Right atrium auricular region (tissue), 2 donors: Measurements from ENCODE around the gene GRXCR2. TPM values are rescaled to one million over a fixed set of nuclear protein-coding genes. Genes with fewer than 3 reads are reported as not detected.

Experiments
- DNase-seq: peaks from one replicate; pipeline ENCODE4 v3.0.0-alpha.2; 2019; ENCODE audit warnings: low spot score
- H3K27ac ChIP-seq, 2 donors: fragments of 200-600 bp; sonication (generic); 1 replicate in 1 of 2; 2 replicates in 1 of 2; pipeline ENCODE4 v1.5.1; 2016 to 2019
- H3K27me3 ChIP-seq, 2 donors: fragments of 200-600 bp; sonication (generic); one replicate each; pipeline versions ENCODE4 v1.5.1 to v1.6.0; 2017 to 2019
- H3K36me3 ChIP-seq: fragments of 200-600 bp; sonication (generic); one replicate; pipeline ENCODE4 v1.5.1; 2016
- H3K4me1 ChIP-seq, 2 donors: fragments of 200-600 bp; sonication (generic); one replicate each; pipeline versions ENCODE4 v1.5.1 to v1.6.0; 2017 to 2019
- H3K4me3 ChIP-seq, 2 donors: fragments of 200-600 bp; sonication (generic); 1 replicate in 1 of 2; 2 replicates in 1 of 2; pipeline ENCODE4 v1.5.1; 2017 to 2019; ENCODE audit warnings: mild to moderate bottlenecking in 1 of 2, moderate library complexity in 1 of 2
- H3K9me3 ChIP-seq, 2 donors: fragments of 200-600 bp; sonication (generic); one replicate each; pipeline ENCODE4 v1.5.1; 2019
- total RNA-seq, 2 donors: library from RNA; depleted of rRNA; stranded (reverse); fragments of >200 nt; gene quantifications; one replicate each; pipeline ENCODE4 v1.1.0, GENCODE V29; 2016
- TF ChIP-seq, protein P1 (sequence below), 2 donors: fragments of 200-600 bp; sonication (generic); IDR thresholded peaks; one replicate each; pipeline ENCODE4 v1.5.1; 2019; ENCODE audit warnings: antibody characterized with exemption in 2 of 2

GRXCR2 gene
- total RNA-seq, 2 donors from 2014 or later = 0.24 to 1.0 TPM

GRCh38 chr5:145826895-145827674 lies 45.7 kb downstream of the GRXCR2 start:
- DNase-seq = no peak
- H3K9me3 ChIP-seq = no peaks in the 10 kb centered on the region
- TF ChIP-seq, protein P1, sequence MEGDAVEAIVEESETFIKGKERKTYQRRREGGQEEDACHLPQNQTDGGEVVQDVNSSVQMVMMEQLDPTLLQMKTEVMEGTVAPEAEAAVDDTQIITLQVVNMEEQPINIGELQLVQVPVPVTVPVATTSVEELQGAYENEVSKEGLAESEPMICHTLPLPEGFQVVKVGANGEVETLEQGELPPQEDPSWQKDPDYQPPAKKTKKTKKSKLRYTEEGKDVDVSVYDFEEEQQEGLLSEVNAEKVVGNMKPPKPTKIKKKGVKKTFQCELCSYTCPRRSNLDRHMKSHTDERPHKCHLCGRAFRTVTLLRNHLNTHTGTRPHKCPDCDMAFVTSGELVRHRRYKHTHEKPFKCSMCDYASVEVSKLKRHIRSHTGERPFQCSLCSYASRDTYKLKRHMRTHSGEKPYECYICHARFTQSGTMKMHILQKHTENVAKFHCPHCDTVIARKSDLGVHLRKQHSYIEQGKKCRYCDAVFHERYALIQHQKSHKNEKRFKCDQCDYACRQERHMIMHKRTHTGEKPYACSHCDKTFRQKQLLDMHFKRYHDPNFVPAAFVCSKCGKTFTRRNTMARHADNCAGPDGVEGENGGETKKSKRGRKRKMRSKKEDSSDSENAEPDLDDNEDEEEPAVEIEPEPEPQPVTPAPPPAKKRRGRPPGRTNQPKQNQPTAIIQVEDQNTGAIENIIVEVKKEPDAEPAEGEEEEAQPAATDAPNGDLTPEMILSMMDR (IDR thresholded peaks at IDR 0.05) = no peak
- H3K36me3 ChIP-seq = no peaks in the 10 kb centered on the region
- H3K27ac ChIP-seq = no peak overlapping the region
- H3K27me3 ChIP-seq = no peaks in the 10 kb centered on the region
- H3K4me3 ChIP-seq = no peak overlapping the region
- peaks cover 0 to 16% of the 10 kb centered on the region in 2 donors for H3K4me1 ChIP-seq

GRCh38 chr5:145825751-145826180 lies 47.0 kb downstream of the GRXCR2 start:
- H3K4me1 ChIP-seq = peaks cover 0 to 11% of the 10 kb centered on the region in 2 donors
- H3K4me3 ChIP-seq = no peak overlapping the region
- no peaks in the 10 kb centered on the region for H3K36me3 ChIP-seq
- TF ChIP-seq, protein P1 (IDR thresholded peaks at IDR 0.05) = peak; percentile 49 to 77
- DNase-seq = no peak
- no peak overlapping the region for H3K27ac ChIP-seq
- no peaks in the 10 kb centered on the region for H3K9me3 ChIP-seq
- no peaks in the 10 kb centered on the region for H3K27me3 ChIP-seq

DNA sequence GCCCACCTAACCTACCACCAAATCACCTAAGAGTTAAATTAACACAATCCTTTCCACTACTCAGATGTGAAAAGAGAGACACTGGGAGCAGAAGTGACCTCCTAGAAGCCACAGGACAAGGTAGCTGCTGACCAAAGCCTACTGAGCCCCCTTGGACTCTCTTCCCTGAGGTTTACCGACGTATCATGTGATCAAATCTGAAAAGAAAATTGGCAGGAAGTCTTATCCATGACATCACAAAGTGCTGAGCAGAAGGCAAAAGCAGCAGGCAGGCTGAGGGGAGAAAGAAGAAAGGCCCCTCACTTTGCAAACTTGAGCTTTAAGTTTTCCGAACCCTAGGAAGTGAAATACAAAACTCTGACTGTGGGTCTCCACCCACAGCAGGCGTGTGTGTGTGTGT lies 48.8 kb downstream of the GRXCR2 start:
- Histone ChIP-seq H3K4me3 (no peak overlapping the region), H3K4me1 (no peaks in the 10 kb centered on the region), H3K27me3 (no peaks in the 10 kb centered on the region), H3K9me3 (no peaks in the 10 kb centered on the region), H3K27ac (no peak overlapping the region), H3K36me3 (no peaks in the 10 kb centered on the region)
- DNase-seq = no peak
- TF ChIP-seq, protein P1 (IDR thresholded peaks at IDR 0.05) = no peak

DNA sequence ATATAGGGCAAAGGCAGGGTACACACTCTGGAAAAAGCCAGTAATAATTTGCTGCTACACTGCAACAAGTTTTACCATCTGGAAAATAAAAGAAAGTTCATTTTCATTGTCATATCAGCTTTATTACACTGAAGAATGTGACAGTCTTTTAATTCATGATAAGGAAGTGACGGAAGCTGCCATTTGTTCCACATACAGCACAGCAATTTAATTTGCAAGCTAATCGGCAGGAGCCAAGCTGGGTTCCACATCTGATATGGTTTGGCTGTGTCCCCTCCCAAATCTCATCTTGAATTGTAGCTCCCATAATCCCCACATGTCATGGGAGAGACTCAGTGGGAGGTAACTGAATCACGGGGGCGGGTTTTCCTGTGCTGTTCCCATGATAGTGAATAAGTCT lies 54.2 kb downstream of the GRXCR2 start:
- Histone ChIP-seq H3K27ac (no peak overlapping the region), H3K9me3 (no peaks in the 10 kb centered on the region), H3K4me3 (no peak overlapping the region), H3K27me3 (no peaks in the 10 kb centered on the region), H3K36me3 (peaks cover 6% of the 10 kb centered on the region), H3K4me1 (no peaks in the 10 kb centered on the region)
- no peak for DNase-seq
- TF ChIP-seq, protein P1 (IDR thresholded peaks at IDR 0.05) = no peak

- TF ChIP-seq, protein P1 (IDR thresholded peaks at IDR 0.05) = no peak
- no peak for DNase-seq
- Histone ChIP-seq H3K4me1 (no peaks in the 10 kb centered on the region), H3K4me3 (no peak overlapping the region), H3K9me3 (no peaks in the 10 kb centered on the region), H3K27ac (no peak overlapping the region), H3K36me3 (peaks cover 6% of the 10 kb centered on the region), H3K27me3 (no peaks in the 10 kb centered on the region)
Observed at GRCh38 chr5:145812877-145813276, 59.9 kb downstream of the GRXCR2 start.
